Measurements from ENCODE around the gene SPOCD1.

The SPOCD1 gene

GRCh38 chr1:31797216-31797615 lies 18.6 kb downstream of the SPOCD1 start:
- no peak for TF ChIP-seq CTCF (IDR thresholded peaks at IDR 0.05; ENCODE audit: borderline replicate concordance, insufficient read depth, low read depth, low read length)
- H3K4me3 ChIP-seq (ENCODE audit: low read depth, low read length), result no peak overlapping the region

- H3K4me3 ChIP-seq (ENCODE audit: low read depth, low read length), result no peak overlapping the region
- TF ChIP-seq CTCF (IDR thresholded peaks at IDR 0.05; ENCODE audit: borderline replicate concordance, insufficient read depth, low read depth, low read length), result no peak
Measured at GRCh38 chr1:31796707-31797106, 19.1 kb downstream of the SPOCD1 start.

- H3K4me3 ChIP-seq (ENCODE audit: low read depth, low read length), result no peak overlapping the region
- TF ChIP-seq CTCF (IDR thresholded peaks at IDR 0.05; ENCODE audit: borderline replicate concordance, insufficient read depth, low read depth, low read length), result no peak
Measured at GRCh38 chr1:31795801-31796621, 19.8 kb downstream of the SPOCD1 start.

GRCh38 chr1:31795096-31795675 lies 20.6 kb downstream of the SPOCD1 start:
- H3K4me3 ChIP-seq (ENCODE audit: low read depth, low read length), result no peak overlapping the region
- no peak for TF ChIP-seq CTCF (IDR thresholded peaks at IDR 0.05; ENCODE audit: borderline replicate concordance, insufficient read depth, low read depth, low read length)

- no peak overlapping the region for H3K4me3 ChIP-seq (ENCODE audit: low read depth, low read length)
- no peak for TF ChIP-seq CTCF (IDR thresholded peaks at IDR 0.05; ENCODE audit: borderline replicate concordance, insufficient read depth, low read depth, low read length)
Measured at GRCh38 chr1:31793586-31794285, 22.1 kb downstream of the SPOCD1 start.

GRCh38 chr1:31793086-31793485 lies 22.7 kb downstream of the SPOCD1 start:
- H3K4me3 ChIP-seq (ENCODE audit: low read depth, low read length), result no peak overlapping the region
- TF ChIP-seq CTCF (IDR thresholded peaks at IDR 0.05; ENCODE audit: borderline replicate concordance, insufficient read depth, low read depth, low read length), result no peak
